H1 (cell line): Measurements from ENCODE around the gene CEP72. TPM values are rescaled to one million over a fixed set of nuclear protein-coding genes. Genes with fewer than 3 reads are reported as not detected.

ENCODE experiments used
- CTCF ChIA-PET: fragments of 300-600 bp; sonication (Branson Sonifier 250); formaldehyde crosslinking; loops from one replicate; lab custom pipeline; 2021; ENCODE audit not compliant: partially characterized antibody; lab: Charles Lee
- POLR2A ChIA-PET: fragments of 300-600 bp; sonication (Branson Sonifier 250); formaldehyde crosslinking; loops from one replicate; lab custom pipeline; 2021; ENCODE audit warnings: inconsistent platforms; ENCODE audit not compliant: partially characterized antibody; lab: Charles Lee
- DNase-seq, 2 experiments: peaks; one replicate each; pipeline versions ENCODE4 v3.0.0 to v3.0.0-alpha.2; 2010 to 2022; ENCODE audit warnings: low spot score in 2 of 2, low read depth in 1 of 2, mixed read lengths in 1 of 2
- FAIRE-seq: peaks from 2 replicates; lab custom pipeline; 2011; peaks lifted over from hg19 to GRCh38; lab: Jason Lieb, UNC
- H2AFZ ChIP-seq: 2 replicates; pipeline ENCODE4 v1.8.1; 2012; ENCODE audit warnings: low read length, inconsistent platforms
- H2AK5ac ChIP-seq: 2 replicates; pipeline ENCODE4 v1.6.1; 2013; ENCODE audit warnings: low read depth, low read length
- H2BK120ac ChIP-seq: replicated peaks from 2 replicates; pipeline ENCODE3; 2013; ENCODE audit warnings: low read depth, low read length, inconsistent platforms
- H2BK12ac ChIP-seq: 2 replicates; pipeline ENCODE4 v1.6.1; 2013; ENCODE audit warnings: low read depth, low read length
- H2BK15ac ChIP-seq: 2 replicates; pipeline ENCODE4 v1.6.1; 2013; ENCODE audit warnings: low read length
- H2BK20ac ChIP-seq: 2 replicates; pipeline ENCODE4 v1.6.1; 2013; ENCODE audit warnings: low read length
- H2BK5ac ChIP-seq: 2 replicates; pipeline ENCODE4 v1.6.1; 2013; ENCODE audit warnings: low read depth, low read length
- H3K14ac ChIP-seq: 2 replicates; pipeline ENCODE4 v1.6.1; 2013; ENCODE audit warnings: inconsistent platforms; ENCODE audit not compliant: insufficient read length
- H3K18ac ChIP-seq: 2 replicates; pipeline ENCODE4 v1.6.1; 2013; ENCODE audit warnings: low read length; ENCODE audit errors: extremely low read depth
- H3K23ac ChIP-seq: 2 replicates; pipeline ENCODE4 v1.6.1; 2013; ENCODE audit warnings: inconsistent platforms; ENCODE audit not compliant: insufficient read length
- H3K23me2 ChIP-seq: 2 replicates; pipeline ENCODE4 v1.6.1; 2013; ENCODE audit warnings: low read depth, low read length
- H3K27ac ChIP-seq: 2 replicates; pipeline ENCODE4 v1.6.1; 2011; ENCODE audit warnings: low read depth, low read length, inconsistent platforms
- H3K27me3 ChIP-seq, 4 experiments: replicated peaks in 1 of 4; 1 replicate in 1 of 4; 2 replicates in 3 of 4; pipeline versions ENCODE4 v1.6.1 to v1.8.1; 2011 to 2013; ENCODE audit warnings: low read length in 3 of 4, mild to moderate bottlenecking in 3 of 4, inconsistent platforms in 2 of 4, mixed read lengths in 2 of 4, moderate library complexity in 1 of 4; ENCODE audit not compliant: control insufficient read depth in 3 of 4, insufficient read depth in 3 of 4; ENCODE audit errors: extremely low read depth in 1 of 4
- H3K36me3 ChIP-seq, 4 experiments: 2 replicates each; pipeline versions ENCODE4 v1.6.1 to v1.8.1; 2011 to 2013; ENCODE audit warnings: mild to moderate bottlenecking in 4 of 4, low read length in 3 of 4, moderate library complexity in 2 of 4, control low read depth in 1 of 4, inconsistent platforms in 1 of 4; ENCODE audit not compliant: insufficient read depth in 4 of 4, control insufficient read depth in 2 of 4
- H3K4ac ChIP-seq: replicated peaks from 2 replicates; pipeline ENCODE3; 2013; ENCODE audit warnings: low read length, low read depth, mixed read lengths, inconsistent platforms; ENCODE audit not compliant: insufficient read length
- H3K4me1 ChIP-seq, 4 experiments: replicated peaks in 1 of 4; 1 replicate in 1 of 4; 2 replicates in 3 of 4; pipeline versions ENCODE4 v1.6.1 to v1.8.1; 2011 to 2013; ENCODE audit warnings: low read length in 3 of 4, inconsistent platforms in 2 of 4, mixed read lengths in 1 of 4; ENCODE audit not compliant: insufficient read depth in 4 of 4, control insufficient read depth in 3 of 4
- H3K4me2 ChIP-seq, 2 experiments: 2 replicates each; pipeline versions ENCODE4 v1.6.1 to v1.8.1; 2011 to 2013; ENCODE audit warnings: low read depth in 2 of 2, low read length in 2 of 2, control low read depth in 1 of 2, inconsistent platforms in 1 of 2, mild to moderate bottlenecking in 1 of 2; ENCODE audit not compliant: insufficient read depth in 1 of 2
- H3K4me3 ChIP-seq, 4 experiments: fragments of 200-600, 300-600 bp in 1 of 4; sonication (generic), shearing (Covaris generic), sonication (Bioruptor Twin) in 1 of 4; 2 replicates each; pipeline versions ENCODE4 v1.5.1 to v1.8.1; 2011 to 2016; ENCODE audit warnings: low read length in 4 of 4, low read depth in 3 of 4, control low read depth in 2 of 4, inconsistent platforms in 2 of 4, mild to moderate bottlenecking in 2 of 4, mixed read lengths in 1 of 4, moderate library complexity in 1 of 4; ENCODE audit not compliant: insufficient read depth in 2 of 4; ENCODE audit errors: extremely low read depth in 1 of 4
- H3K56ac ChIP-seq: replicated peaks from 2 replicates; pipeline ENCODE3; 2013; ENCODE audit warnings: low read depth, mild to moderate bottlenecking, mixed read lengths, low read length, inconsistent platforms; ENCODE audit not compliant: insufficient read length
- H3K79me1 ChIP-seq: 2 replicates; pipeline ENCODE4 v1.6.1; 2013; ENCODE audit warnings: low read depth, low read length, control low read depth
- H3K79me2 ChIP-seq, 2 experiments: 2 replicates each; pipeline versions ENCODE4 v1.6.1 to v1.8.1; 2012 to 2013; ENCODE audit warnings: low read length in 2 of 2, mild to moderate bottlenecking in 2 of 2, inconsistent platforms in 1 of 2; ENCODE audit not compliant: insufficient read depth in 2 of 2, control insufficient read depth in 1 of 2
- H3K9ac ChIP-seq, 4 experiments: replicated peaks in 1 of 4; 1 replicate in 1 of 4; 2 replicates in 3 of 4; pipeline versions ENCODE4 v1.6.1 to v1.8.1; 2011 to 2013; ENCODE audit warnings: low read depth in 3 of 4, low read length in 3 of 4, control low read depth in 2 of 4, mild to moderate bottlenecking in 2 of 4, moderate library complexity in 2 of 4, inconsistent platforms in 1 of 4; ENCODE audit errors: extremely low read depth in 1 of 4
- H3K9me3 ChIP-seq, 2 experiments: 2 replicates each; pipeline versions ENCODE4 v1.6.1 to v1.8.1; 2012 to 2013; ENCODE audit warnings: mild to moderate bottlenecking in 2 of 2, moderate library complexity in 2 of 2, control low read depth in 1 of 2, inconsistent platforms in 1 of 2, low read depth in 1 of 2, low read length in 1 of 2, mixed read lengths in 1 of 2; ENCODE audit not compliant: insufficient read depth in 2 of 2
- H4K20me1 ChIP-seq, 2 experiments: replicated peaks in 1 of 2; 2 replicates each; pipeline versions ENCODE3 to v1.8.1; 2011 to 2013; ENCODE audit warnings: inconsistent platforms in 2 of 2, low read length in 2 of 2, mild to moderate bottlenecking in 1 of 2; ENCODE audit not compliant: insufficient read depth in 2 of 2, control insufficient read depth in 1 of 2
- H4K5ac ChIP-seq: 2 replicates; pipeline ENCODE4 v1.6.1; 2013; ENCODE audit warnings: low read length, low read depth, mixed read lengths, inconsistent platforms; ENCODE audit not compliant: insufficient read length
- H4K8ac ChIP-seq: 2 replicates; pipeline ENCODE4 v1.8.0; 2013; ENCODE audit warnings: mild to moderate bottlenecking, moderate library complexity, low read length, inconsistent platforms; ENCODE audit not compliant: insufficient read depth; ENCODE audit errors: extremely low read depth
- H4K91ac ChIP-seq: replicated peaks from 2 replicates; pipeline ENCODE3; 2013; ENCODE audit warnings: low read length, mixed read lengths, inconsistent platforms; ENCODE audit not compliant: insufficient read length
- JUND ChIP-seq: IDR thresholded peaks from 2 replicates; pipeline ENCODE4 v1.6.1; 2011; ENCODE audit warnings: mild to moderate bottlenecking, improper control_type of control experiment, low read length
- POLR2AphosphoS5 ChIP-seq: IDR thresholded peaks from 2 replicates; pipeline ENCODE4 v1.6.1; 2011; ENCODE audit warnings: low read depth, low read length
- POU5F1 ChIP-seq: IDR thresholded peaks from 2 replicates; pipeline ENCODE4 v1.6.1; 2011; ENCODE audit warnings: low read depth, mild to moderate bottlenecking, low read length, moderate library complexity
- SP2 ChIP-seq: IDR thresholded peaks from 2 replicates; pipeline ENCODE4 v1.6.1; 2012; ENCODE audit warnings: mild to moderate bottlenecking, low read length, inconsistent platforms
- WGBS, 2 experiments: shearing (Covaris generic) in 1 of 2; methylation state at CpG; one replicate each; pipeline versions ENCODE4 v1.1.6 to v1.1.7; 2013 to 2015; ENCODE audit warnings: low lambda C conversion rate in 2 of 2, mixed read lengths in 2 of 2, inconsistent platforms in 1 of 2, low coverage in 1 of 2, missing lambda C conversion rate in 1 of 2; ENCODE audit not compliant: insufficient replicate concordance in 2 of 2, insufficient coverage in 1 of 2, insufficient read length in 1 of 2; ENCODE audit errors: extremely low coverage in 1 of 2, missing lambda C conversion rate in 1 of 2; 5-methylcytosine and 5-hydroxymethylcytosine counted together
- polyA plus RNA-seq, 7 experiments: library from polyadenylated mRNA; depleted of rRNA in 3 of 7; stranded (reverse) in 5 of 7; unstranded in 2 of 7; fragments of >200 nt in 5 of 7; fragments of 200-250 nt in 2 of 7; gene quantifications; 1 replicate in 5 of 7; 2 replicates in 1 of 7; 4 replicates in 1 of 7; pipeline versions ENCODE4 v1.2.1 to v1.2.3, GENCODE V29; 2011 to 2013; ENCODE audit warnings: missing spikeins in 2 of 7, mixed read lengths in 2 of 7
- total RNA-seq: library from RNA; stranded (reverse); fragmentation: NEBNext Ultra II Directional; extraction: Animal tissue kit (Norgen Biotek cat#: 25700); gene quantifications from 2 replicates; pipeline ENCODE4 v1.2.1, GENCODE V29; 2021
- TF ChIP-seq, protein P1 (sequence below): IDR thresholded peaks from 2 replicates; pipeline ENCODE4 v1.6.1; 2012; ENCODE audit warnings: low read length, inconsistent platforms

The CEP72 gene
- total and polyA plus RNA-seq, 2 of the 8 experiments (the other 6 are each of a cell fraction or from before 2014, with no cell fraction given): 13.1 to 19.6 TPM

DNA sequence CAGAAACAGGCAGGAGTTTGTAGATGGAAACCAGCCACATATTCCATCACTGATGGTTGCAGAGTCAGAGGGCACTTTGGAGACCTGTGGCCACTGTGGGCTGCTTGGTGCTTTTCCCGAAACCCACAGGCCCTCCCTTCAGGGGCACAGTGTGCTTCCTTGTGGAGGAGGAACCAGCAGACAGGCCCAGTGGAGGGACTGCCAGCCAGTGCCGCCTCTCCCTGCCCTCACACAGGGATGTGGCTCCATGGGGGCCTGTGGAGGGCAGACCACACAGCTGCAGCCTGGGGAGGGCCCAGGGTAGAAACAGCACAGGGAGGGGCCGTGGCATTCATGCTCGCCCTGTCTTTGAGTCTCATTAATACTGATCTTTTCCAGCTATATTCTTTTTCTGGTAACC is 35.2 kb downstream of the CEP72 start:
- H4K5ac ChIP-seq: no peak overlapping the region
- no peak overlapping the region for H2AK5ac ChIP-seq
- FAIRE-seq: no peak
- peaks cover 0 to 3% of the 10 kb centered on the region in 2 experiments for H4K20me1 ChIP-seq
- H2AFZ ChIP-seq: no peak overlapping the region
- H4K91ac ChIP-seq: no peak overlapping the region
- DNase-seq: no peak
- H3K56ac ChIP-seq: no peak overlapping the region
- no peak overlapping the region for H3K4me2 ChIP-seq
- no peak overlapping the region for H3K27ac ChIP-seq
- no peak overlapping the region for H3K4me3 ChIP-seq
- H3K23ac ChIP-seq: no peak overlapping the region
- peaks cover 5 to 12% of the 10 kb centered on the region in 2 experiments; a peak in 3 of 4 replicates for H3K9me3 ChIP-seq
- no peak overlapping the region for H2BK5ac ChIP-seq
- H3K36me3 ChIP-seq: peaks cover 15 to 43% (median 39%) of the 10 kb centered on the region in 4 experiments
- no peak overlapping the region for H2BK120ac ChIP-seq
- no peak overlapping the region for H3K4ac ChIP-seq
- no peaks in the 10 kb centered on the region for H3K4me1 ChIP-seq
- no peak overlapping the region for H2BK20ac ChIP-seq
- H3K9ac ChIP-seq: no peak overlapping the region
- POLR2A ChIA-PET: interaction anchor here (0.7 kb wide), 1 partner anchor 46 kb away, joined by 3 read pairs; the partner anchor contains the start of gene TPPP
- 88% methylated on average over 4 of the region's 4 CpGs; no CpG with 5 or more reads in 1 of the 2 experiments for WGBS, 2 experiments
- CTCF ChIA-PET: no interaction called here
- no peaks in the 10 kb centered on the region for H3K27me3 ChIP-seq
- H3K14ac ChIP-seq: no peak overlapping the region
- no peak overlapping the region for H3K18ac ChIP-seq
- no peak overlapping the region for H2BK12ac ChIP-seq
- H3K79me1 ChIP-seq: peaks cover 3% of the 10 kb centered on the region; the same call in 1 of the 2 replicates
- no peak overlapping the region; the same call in 1 of the 2 replicates for H4K8ac ChIP-seq
- no peaks in the 10 kb centered on the region; the same call in 1 of the 2 replicates for H3K23me2 ChIP-seq
- no peak for TF ChIP-seq SP2
- TF ChIP-seq JUND: no peak
- TF ChIP-seq POU5F1: no peak
- TF ChIP-seq POLR2AphosphoS5: no peak
- TF ChIP-seq, protein P1, sequence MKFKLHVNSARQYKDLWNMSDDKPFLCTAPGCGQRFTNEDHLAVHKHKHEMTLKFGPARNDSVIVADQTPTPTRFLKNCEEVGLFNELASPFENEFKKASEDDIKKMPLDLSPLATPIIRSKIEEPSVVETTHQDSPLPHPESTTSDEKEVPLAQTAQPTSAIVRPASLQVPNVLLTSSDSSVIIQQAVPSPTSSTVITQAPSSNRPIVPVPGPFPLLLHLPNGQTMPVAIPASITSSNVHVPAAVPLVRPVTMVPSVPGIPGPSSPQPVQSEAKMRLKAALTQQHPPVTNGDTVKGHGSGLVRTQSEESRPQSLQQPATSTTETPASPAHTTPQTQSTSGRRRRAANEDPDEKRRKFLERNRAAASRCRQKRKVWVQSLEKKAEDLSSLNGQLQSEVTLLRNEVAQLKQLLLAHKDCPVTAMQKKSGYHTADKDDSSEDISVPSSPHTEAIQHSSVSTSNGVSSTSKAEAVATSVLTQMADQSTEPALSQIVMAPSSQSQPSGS: no peak
- H3K79me2 ChIP-seq: no peaks in the 10 kb centered on the region; a peak in 1 of 4 replicates
- no peak overlapping the region for H2BK15ac ChIP-seq
